T47D (cell line): ENCODE measurements around the gene C2orf81.
"Not testable (repeated sequence)": the region's sequence is repeated elsewhere in the genome, so short reads cannot be mapped to it uniquely, and the experiment has no call there.

Experiments
- DNase-seq, 2 experiments: peaks; one replicate each; pipeline versions ENCODE4 v3.0.0 to v3.0.0-alpha.2; 2011 to 2012; ENCODE audit warnings: low read depth in 1 of 2, low spot score in 1 of 2
- JUND ChIP-seq: IDR thresholded peaks from 2 replicates; pipeline ENCODE4 v1.6.1; 2012; ENCODE audit warnings: low read depth
- in situ Hi-C: cut with HindIII; loops from 2 replicates; pipeline ENCODE4 v1.10.0; 2016; ENCODE audit warnings: low sequenced_read_pairs, low pct_unique_long_range_greater_than_20kb

The C2orf81 gene

DNA sequence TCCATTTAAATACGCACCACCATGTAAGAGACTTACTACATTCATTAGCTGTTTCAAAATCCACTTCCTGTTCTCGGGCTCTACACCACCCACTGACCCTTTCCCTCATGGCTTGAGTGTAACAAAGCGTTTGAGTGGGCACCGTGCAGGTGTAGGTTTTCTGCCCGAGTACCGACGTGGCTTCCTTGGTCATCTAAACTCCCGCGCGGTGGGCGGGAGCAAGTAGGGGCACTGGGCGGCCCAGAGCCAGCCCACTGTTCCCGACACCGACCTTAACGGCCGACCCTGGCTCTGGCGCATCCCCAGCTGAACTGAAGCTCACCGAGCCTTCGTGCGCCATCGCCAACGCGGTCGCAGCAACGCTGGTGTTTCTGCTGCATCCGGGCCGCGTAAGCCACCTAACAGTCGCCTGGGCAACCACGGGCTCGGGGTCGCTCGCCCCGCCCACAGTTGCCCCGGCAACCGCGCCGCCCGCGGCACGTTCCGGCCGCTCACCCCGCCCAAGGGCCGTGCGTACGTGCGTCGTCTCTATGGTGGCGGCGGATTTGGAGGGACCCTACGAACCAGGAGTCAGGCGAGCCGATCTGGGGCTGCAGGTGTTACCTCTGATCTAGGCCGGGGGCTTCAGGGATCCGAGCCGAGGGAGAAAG lies at the start of gene C2orf81, which contains the start of gene WDR54:
C2orf81 (minus strand) TSS at position 399 of the 650 bp plus-strand sequence; CDS start at position 340, 59 bp downstream.
WDR54 (plus strand) TSS at position 510 of the 650 bp plus-strand sequence. CDS start 424 bp downstream, outside the sequence.
- peak; percentile 76 to 78 for DNase-seq
- in situ Hi-C loops, result no loop called here
- no peak for TF ChIP-seq JUND

DNA sequence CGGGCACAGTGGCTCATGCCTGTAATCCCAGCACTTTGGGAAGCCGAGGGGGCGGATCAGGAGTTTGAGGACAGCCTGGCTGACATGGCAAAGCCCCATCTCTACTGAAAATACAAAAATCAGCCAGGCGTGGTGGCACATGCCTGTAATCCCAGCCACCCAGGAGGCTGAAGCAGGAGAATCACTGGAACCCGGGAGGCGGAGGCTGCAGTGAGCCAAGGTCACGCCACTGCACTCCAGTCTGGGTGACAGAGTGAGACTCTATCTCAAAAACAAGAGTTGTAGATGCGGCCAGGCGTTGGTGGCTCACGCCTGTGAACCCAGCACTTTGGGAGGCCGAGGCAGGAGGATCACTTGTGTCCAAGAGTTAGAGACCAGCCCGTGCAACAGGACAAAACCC lies 49.3 kb upstream of the C2orf81 start:
- DNase-seq, in situ Hi-C loops: not testable (repeated sequence)

DNA sequence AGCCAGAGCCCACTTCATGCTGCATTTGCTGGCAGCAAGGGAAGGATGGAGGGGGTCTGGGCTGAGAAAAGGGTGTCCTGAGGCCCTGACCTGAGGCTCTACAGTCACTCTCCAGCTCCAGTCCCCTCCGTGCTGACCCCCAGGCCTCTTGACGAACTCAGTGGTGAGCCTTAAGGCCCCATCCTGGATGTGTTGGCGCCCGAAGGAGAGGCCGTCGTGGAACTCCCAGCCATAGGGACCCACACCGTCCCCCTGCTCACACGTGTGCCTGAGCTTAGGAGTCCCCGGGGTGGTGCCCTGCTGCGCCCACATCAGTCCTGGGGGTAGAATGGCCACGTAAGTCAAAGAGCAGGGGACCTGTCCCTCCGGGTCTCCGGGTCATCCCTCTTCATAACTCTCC lies 43.0 kb upstream of the C2orf81 start:
- in situ Hi-C loops, result no loop called here

DNA sequence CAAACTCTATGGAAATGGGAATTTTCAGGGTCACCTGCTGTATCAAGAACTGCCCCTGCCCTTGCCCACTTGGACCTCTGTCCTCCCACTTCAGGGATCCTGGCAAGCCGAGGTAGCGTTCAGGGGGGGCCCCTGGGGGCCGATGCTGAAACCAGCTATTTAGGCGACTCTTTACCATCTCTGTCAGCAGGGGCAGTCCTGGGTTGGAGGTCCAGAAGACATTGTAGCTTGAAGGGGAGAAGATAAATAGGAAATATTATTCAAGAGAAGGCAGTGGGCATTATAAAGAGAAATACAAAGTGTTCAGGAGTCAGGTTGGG lies 41.3 kb upstream of the C2orf81 start:
- in situ Hi-C loops, result no loop called here
- DNase-seq, result no peak
- TF ChIP-seq JUND, result no peak

More for the DNA sequence above, 43.0 kb upstream of the C2orf81 start:
- TF ChIP-seq JUND, result no peak
- no peak for DNase-seq

DNA sequence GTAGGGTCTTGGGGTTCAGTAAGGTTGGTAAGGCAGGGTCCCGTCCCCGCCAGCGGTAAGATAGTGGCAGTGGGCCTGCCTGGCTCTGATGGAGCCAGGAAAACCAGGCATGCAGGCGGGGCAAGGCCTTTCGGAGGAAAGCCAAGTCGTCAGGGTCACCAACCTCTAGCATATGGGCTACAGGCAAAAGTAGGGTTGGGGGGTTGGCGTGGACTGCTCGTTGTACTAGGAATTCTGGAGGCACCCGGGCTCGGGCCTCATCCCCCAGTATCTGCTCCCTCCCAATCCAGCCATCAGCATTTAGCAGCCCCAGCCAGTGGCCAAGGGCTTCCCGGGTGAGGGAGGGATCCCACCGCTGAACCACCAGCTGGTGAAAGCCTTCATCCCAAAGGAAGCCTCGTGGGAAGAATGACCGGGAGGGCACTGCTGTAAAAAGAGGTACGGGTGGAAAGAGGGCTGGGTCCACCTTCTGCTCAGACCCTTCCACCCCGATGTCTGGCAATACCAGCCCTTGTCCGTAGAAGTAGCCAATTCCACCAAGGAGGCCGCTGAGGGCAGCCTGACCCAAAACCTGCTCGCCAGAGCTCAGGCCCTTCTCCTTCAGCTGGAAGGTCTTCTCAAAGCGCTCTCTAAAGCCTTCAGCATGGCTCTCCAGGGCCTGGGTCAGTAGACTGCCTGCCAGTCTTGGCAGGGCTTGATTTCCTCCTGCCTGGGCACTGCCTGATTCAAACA lies 40.8 kb upstream of the C2orf81 start:
- TF ChIP-seq JUND, result no peak
- no peak for DNase-seq
- in situ Hi-C loops, result no loop called here

DNA sequence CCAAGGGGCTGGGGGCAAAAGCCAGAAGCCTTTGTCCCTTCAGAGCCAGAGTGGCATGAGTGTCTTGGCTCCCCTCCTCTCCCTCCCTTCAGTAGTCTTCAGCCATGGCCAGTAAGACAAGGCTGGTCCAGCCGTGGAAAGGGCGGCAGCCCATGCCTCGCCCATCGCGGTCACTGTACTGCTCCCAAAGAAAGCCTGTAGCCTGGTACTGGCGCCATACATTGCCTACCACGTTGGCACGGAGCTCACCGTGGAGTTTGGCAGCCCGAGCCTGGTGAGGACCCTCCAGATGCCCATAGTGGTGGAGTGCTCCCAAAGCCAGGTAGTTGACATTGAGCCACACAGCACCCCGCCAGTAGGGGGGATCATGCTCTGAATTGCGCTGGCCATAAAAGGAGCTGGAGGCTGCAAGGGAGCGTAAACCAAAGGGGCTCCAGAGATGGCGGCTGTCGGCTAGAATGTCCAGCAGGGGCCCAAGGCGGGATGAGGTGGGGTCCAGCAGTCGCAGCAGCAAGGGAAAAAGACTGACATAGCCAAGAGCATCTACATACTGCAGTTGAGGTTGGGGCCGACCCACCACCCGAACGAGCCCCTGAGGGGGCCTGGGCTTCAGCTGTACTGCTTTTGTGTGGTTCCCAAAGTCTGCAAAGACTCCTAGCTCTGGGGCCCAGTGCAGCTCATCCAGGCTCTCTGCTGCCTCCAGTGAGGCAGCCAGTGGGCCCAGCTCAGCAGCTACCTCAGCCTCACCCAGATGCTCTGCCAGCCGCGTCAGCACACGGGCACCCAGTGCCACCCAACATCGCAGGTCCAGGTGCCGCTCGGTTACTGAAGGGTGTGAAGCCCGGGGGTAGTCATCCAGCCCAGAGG lies 40.0 kb upstream of the C2orf81 start:
- peak in 1 of 2 experiments; percentile 29 for DNase-seq
- in situ Hi-C loops, result no loop called here
- no peak; the same call in 1 of the 2 replicates for TF ChIP-seq JUND

DNA sequence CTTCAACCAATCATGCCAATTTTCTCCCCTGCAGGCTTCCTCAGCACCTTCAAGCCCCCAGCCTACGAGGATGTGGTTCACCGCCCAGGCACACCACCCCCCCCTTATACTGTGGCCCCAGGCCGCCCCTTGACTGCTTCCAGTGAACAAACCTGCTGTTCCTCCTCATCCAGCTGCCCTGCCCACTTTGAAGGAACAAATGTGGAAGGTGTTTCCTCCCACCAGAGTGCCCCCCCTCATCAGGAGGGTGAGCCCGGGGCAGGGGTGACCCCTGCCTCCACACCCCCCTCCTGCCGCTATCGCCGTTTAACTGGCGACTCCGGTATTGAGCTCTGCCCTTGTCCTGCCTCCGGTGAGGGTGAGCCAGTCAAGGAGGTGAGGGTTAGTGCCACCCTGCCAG lies 38.8 kb upstream of the C2orf81 start:
- DNase-seq, in situ Hi-C loops: not testable (repeated sequence)

DNA sequence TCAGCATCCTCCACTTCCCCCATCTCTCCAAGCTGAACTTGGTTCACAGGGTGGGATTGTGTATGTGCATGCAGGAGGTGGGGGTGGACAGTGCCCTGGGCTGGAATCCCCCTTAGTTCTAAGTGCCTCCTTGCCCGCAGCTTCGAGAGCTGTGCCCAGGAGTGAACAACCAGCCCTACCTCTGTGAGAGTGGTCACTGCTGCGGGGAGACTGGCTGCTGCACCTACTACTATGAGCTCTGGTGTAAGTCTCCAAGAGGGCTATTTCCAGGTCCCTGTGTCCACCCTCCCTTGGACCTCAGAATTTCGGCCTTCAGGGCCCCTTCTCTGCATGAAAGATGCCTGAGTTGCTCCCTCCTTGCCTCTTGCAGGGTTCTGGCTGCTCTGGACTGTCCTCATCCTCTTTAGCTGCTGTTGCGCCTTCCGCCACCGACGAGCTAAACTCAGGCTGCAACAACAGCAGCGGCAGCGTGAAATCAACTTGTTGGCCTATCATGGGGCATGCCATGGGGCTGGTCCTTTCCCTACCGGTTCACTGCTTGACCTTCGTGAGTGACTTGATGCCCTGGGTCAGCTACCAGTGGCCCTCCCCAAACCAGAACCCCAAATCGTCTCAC lies 38.2 kb upstream of the C2orf81 start:
- in situ Hi-C loops, result not testable (repeated sequence)

DNA sequence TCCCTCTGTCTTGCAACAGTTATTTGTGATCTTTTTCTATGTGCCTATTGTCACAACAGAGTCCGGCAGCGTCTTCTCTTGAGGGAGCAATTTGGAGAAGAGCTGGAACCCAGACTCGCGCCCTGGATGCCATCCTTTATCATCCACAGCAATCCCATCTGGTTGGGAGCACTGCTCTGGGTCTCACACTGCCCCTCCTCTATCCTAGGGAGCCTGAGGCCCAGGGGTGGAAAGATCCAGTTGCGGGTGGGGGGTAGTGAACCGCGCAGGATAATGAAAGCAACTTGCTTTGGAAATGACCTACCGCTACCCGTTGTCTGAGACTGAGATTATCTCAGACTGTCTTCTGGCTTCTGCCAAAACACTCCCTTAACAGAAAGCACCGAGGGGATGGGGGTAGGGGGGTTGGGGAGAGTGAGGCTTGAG lies 37.5 kb upstream of the C2orf81 start:
- TF ChIP-seq JUND, result no peak
- DNase-seq, result no peak
- in situ Hi-C loops, result no loop called here

More for the DNA sequence above, 38.2 kb upstream of the C2orf81 start:
- DNase-seq, result not testable (repeated sequence)

DNA sequence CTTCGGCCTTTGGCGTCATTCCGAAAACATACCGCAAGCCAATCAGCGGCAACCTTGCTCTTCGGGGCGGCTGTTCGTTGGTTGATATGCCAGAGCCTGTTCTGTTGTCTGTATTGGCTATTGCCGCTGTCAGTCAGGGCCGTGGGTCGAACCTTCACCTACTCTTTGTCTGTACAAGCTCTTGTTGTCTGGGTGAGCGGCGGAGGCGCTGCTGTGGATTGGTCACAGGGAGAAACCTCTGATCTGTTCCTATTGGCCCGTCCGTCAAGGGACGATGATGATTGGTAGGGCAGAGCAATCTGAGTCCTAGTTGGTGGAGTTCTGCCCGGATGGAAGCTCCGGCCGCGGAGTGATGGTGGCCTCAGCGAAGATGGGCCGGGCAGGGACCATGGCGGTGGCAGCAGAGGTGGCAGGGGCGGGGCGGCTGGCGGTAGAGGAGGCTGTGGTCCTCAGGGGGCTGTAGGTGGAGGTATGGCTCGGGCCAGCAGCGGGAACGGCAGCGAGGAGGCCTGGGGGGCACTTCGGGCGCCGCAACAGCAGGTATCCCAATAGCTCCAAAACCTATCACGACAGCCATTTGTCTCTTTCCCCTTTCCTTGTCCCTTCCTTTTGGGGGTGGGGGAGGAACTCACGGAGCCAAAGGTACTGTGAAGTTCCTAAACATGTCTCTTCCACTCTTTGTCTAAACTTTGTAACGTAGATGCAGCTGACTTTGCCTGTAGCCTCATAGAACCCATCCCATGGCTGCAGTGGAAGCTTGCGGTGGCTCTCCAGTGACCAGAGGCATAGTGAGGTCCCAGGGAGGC lies 36.9 kb upstream of the C2orf81 start, which contains the start of gene WBP1:
WBP1 (plus strand) TSS at position 307 of the 806 bp plus-strand sequence; CDS start at position 472, 165 bp downstream.
- DNase-seq, result peak; percentile 90 to 100
- no peak for TF ChIP-seq JUND
- in situ Hi-C loops, result no loop called here

DNA sequence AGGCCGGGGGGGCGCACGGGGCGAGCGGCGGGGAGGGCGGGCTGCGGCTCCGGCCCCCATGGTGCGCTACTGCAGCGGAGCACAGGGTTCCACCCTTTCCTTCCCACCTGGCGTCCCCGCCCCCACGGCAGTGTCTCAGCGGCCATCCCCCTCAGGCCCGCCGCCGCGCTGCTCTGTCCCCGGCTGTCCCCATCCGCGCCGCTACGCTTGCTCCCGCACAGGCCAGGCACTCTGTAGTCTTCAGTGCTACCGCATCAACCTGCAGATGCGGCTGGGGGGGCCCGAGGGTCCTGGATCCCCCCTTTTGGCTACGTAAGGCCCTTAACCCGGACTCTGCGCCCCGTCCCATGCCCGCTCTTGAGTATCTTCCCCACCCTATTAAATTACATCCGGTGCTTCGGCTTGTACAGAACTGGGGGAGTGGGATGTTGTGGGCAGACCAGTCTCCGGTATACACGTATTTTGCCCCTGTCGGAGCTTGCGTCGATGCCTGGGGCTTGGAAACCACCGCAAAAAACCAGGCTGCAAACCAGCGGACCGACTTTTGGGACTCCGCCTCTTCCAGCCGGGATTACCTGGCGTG lies 36.2 kb upstream of the C2orf81 start:
- peak; percentile 38 to 80 for DNase-seq
- in situ Hi-C loops, result no loop called here
- TF ChIP-seq JUND, result no peak
